HEK293 (cell line): ENCODE data around the gene AGFG1.

Source experiments
- CTCF ChIA-PET: fragments of 350-600 bp; formaldehyde crosslinking; extraction: SDS; loops from one replicate; lab custom pipeline; 2021; ENCODE audit warnings: antibody characterized with exemption; lab: Yijun Ruan, JAX
- POLR2A ChIA-PET: fragments of 300-600 bp; formaldehyde crosslinking; extraction: SDS; loops from one replicate; lab custom pipeline; 2020; ENCODE audit warnings: antibody characterized with exemption, inconsistent platforms; lab: Yijun Ruan, JAX
- H3K27ac ChIP-seq: fragments of 200-500 bp; sonication (Bioruptor generic); 2 replicates; pipeline ENCODE4 v1.5.1; 2014; ENCODE audit warnings: low read depth, low read length, control low read depth, inconsistent platforms; ENCODE audit errors: extremely low read depth
- H3K36me3 ChIP-seq, 2 experiments: fragments of 200-500 bp in 1 of 2; sonication (Bioruptor generic) in 1 of 2; 1 replicate in 1 of 2; 2 replicates in 1 of 2; pipeline ENCODE4 v1.5.1; 2014 to 2017; ENCODE audit warnings: inconsistent platforms in 2 of 2, low read length in 2 of 2; ENCODE audit not compliant: control insufficient read depth in 2 of 2, insufficient read depth in 1 of 2
- H3K4me1 ChIP-seq: fragments of 200-500 bp; sonication (Bioruptor generic); 2 replicates; pipeline ENCODE4 v1.5.1; 2014; ENCODE audit warnings: mild to moderate bottlenecking, low read length, inconsistent platforms; ENCODE audit not compliant: control insufficient read depth, insufficient read depth
- H3K4me3 ChIP-seq: 2 replicates; pipeline ENCODE4 v1.5.1; 2011; ENCODE audit warnings: low read depth, mild to moderate bottlenecking, control low read depth, low read length, moderate library complexity
- H3K9me3 ChIP-seq: fragments of 200-500 bp; sonication (Bioruptor generic); 2 replicates; pipeline ENCODE4 v1.5.1; 2014; ENCODE audit warnings: low read depth, low read length, inconsistent platforms; ENCODE audit not compliant: control insufficient read depth, insufficient read depth
- GLI2 ChIP-seq: fragments of 450-650 bp; formaldehyde crosslinking; IDR thresholded peaks from 2 replicates; pipeline ENCODE4; 2017; ENCODE audit warnings: missing biosample characterization, missing genetic modification characterization, low read depth, borderline replicate concordance
- HIC1 ChIP-seq: fragments of 450-650 bp; formaldehyde crosslinking; IDR thresholded peaks from 2 replicates; pipeline ENCODE4 v1.5.1; 2016; ENCODE audit warnings: missing biosample characterization, missing genetic modification characterization
- KLF9 ChIP-seq: fragments of 450-650 bp; formaldehyde crosslinking; IDR thresholded peaks from 2 replicates; pipeline ENCODE4 v1.5.1; 2016; ENCODE audit warnings: missing biosample characterization, missing genetic modification characterization, low read depth
- OSR2 ChIP-seq: fragments of 450-650 bp; formaldehyde crosslinking; IDR thresholded peaks from 2 replicates; pipeline ENCODE4 v1.5.1; 2016; ENCODE audit warnings: missing biosample characterization, missing genetic modification characterization
- OVOL3 ChIP-seq: fragments of 450-650 bp; formaldehyde crosslinking; IDR thresholded peaks from 2 replicates; pipeline ENCODE4 v1.5.1; 2016; ENCODE audit warnings: missing biosample characterization, missing genetic modification characterization
- SALL2 ChIP-seq: fragments of 450-650 bp; formaldehyde crosslinking; IDR thresholded peaks from 2 replicates; pipeline ENCODE4 v1.5.0; 2017; ENCODE audit warnings: missing biosample characterization, mild to moderate bottlenecking, missing genetic modification characterization, borderline replicate concordance
- ZBTB1 ChIP-seq: fragments of 450-650 bp; formaldehyde crosslinking; IDR thresholded peaks from 2 replicates; pipeline ENCODE4 v1.5.1; 2016; ENCODE audit warnings: missing biosample characterization, missing genetic modification characterization
- ZBTB21 ChIP-seq: fragments of 450-650 bp; formaldehyde crosslinking; IDR thresholded peaks from 2 replicates; pipeline ENCODE4 v1.5.1; 2017; ENCODE audit warnings: missing biosample characterization, missing genetic modification characterization
- ZBTB6 ChIP-seq: fragments of 450-650 bp; formaldehyde crosslinking; IDR thresholded peaks from 2 replicates; pipeline ENCODE4 v1.5.1; 2017; ENCODE audit warnings: missing biosample characterization, missing genetic modification characterization
- ZFP3 ChIP-seq: fragments of 450-650 bp; formaldehyde crosslinking; IDR thresholded peaks from 2 replicates; pipeline ENCODE4 v1.5.1; 2016; ENCODE audit warnings: low read depth, missing biosample characterization, missing genetic modification characterization
- ZFP37 ChIP-seq: fragments of 450-650 bp; formaldehyde crosslinking; IDR thresholded peaks from 2 replicates; pipeline ENCODE4 v1.5.1; 2016; ENCODE audit warnings: missing biosample characterization, missing genetic modification characterization
- ZNF169 ChIP-seq: fragments of 450-650 bp; formaldehyde crosslinking; IDR thresholded peaks from 2 replicates; pipeline ENCODE4 v1.5.1; 2016; ENCODE audit warnings: missing biosample characterization, missing genetic modification characterization
- ZNF274 ChIP-seq, 2 experiments: fragments of 200-500 bp in 1 of 2; fragments of 450-650 bp in 1 of 2; sonication (Bioruptor generic) in 1 of 2; formaldehyde crosslinking in 1 of 2; IDR thresholded peaks; 2 replicates each; pipeline versions ENCODE4 v1.5.1 to v1.6.1; 2014 to 2016; ENCODE audit warnings: borderline replicate concordance in 1 of 2, inconsistent platforms in 1 of 2, low read length in 1 of 2, missing biosample characterization in 1 of 2, missing genetic modification characterization in 1 of 2
- ZNF473 ChIP-seq: fragments of 450-650 bp; formaldehyde crosslinking; IDR thresholded peaks from 2 replicates; pipeline ENCODE4 v1.5.1; 2017; ENCODE audit warnings: missing biosample characterization, missing genetic modification characterization
- ZNF501 ChIP-seq: fragments of 450-650 bp; formaldehyde crosslinking; IDR thresholded peaks from 2 replicates; pipeline ENCODE4 v1.5.1; 2016; ENCODE audit warnings: missing biosample characterization, missing genetic modification characterization
- ZNF548 ChIP-seq: fragments of 450-650 bp; formaldehyde crosslinking; IDR thresholded peaks from 2 replicates; pipeline ENCODE4 v1.5.1; 2016; ENCODE audit warnings: missing biosample characterization, missing genetic modification characterization
- ZNF624 ChIP-seq: fragments of 450-650 bp; formaldehyde crosslinking; IDR thresholded peaks from 2 replicates; pipeline ENCODE4 v1.5.1; 2017; ENCODE audit warnings: missing biosample characterization, missing genetic modification characterization
- ZNF658 ChIP-seq: fragments of 450-650 bp; formaldehyde crosslinking; IDR thresholded peaks from 2 replicates; pipeline ENCODE4; 2016; ENCODE audit warnings: missing biosample characterization, missing genetic modification characterization
- ZNF670 ChIP-seq: fragments of 450-650 bp; formaldehyde crosslinking; IDR thresholded peaks from 2 replicates; pipeline ENCODE4 v1.5.1; 2016; ENCODE audit warnings: missing biosample characterization, missing genetic modification characterization, low read depth
- ZNF707 ChIP-seq: fragments of 450-650 bp; formaldehyde crosslinking; IDR thresholded peaks from 2 replicates; pipeline ENCODE4 v1.5.1; 2016; ENCODE audit warnings: missing biosample characterization, missing genetic modification characterization
- ZNF747 ChIP-seq: fragments of 450-650 bp; formaldehyde crosslinking; IDR thresholded peaks from 2 replicates; pipeline ENCODE4 v1.5.1; 2016; ENCODE audit warnings: missing biosample characterization, missing genetic modification characterization
- ZNF776 ChIP-seq: fragments of 450-650 bp; formaldehyde crosslinking; IDR thresholded peaks from 2 replicates; pipeline ENCODE4 v1.5.0; 2017; ENCODE audit warnings: missing biosample characterization, missing genetic modification characterization, borderline replicate concordance
- ZNF777 ChIP-seq: fragments of 450-650 bp; formaldehyde crosslinking; IDR thresholded peaks from 2 replicates; pipeline ENCODE4 v1.5.1; 2017; ENCODE audit warnings: missing biosample characterization, missing genetic modification characterization, borderline replicate concordance
- ZNF830 ChIP-seq: fragments of 450-650 bp; IDR thresholded peaks from 2 replicates; pipeline ENCODE4 v1.5.0; 2018; ENCODE audit warnings: missing biosample characterization, missing genetic modification characterization, low read depth, mild to moderate bottlenecking, moderate library complexity
- TF ChIP-seq, protein P1 (sequence below): fragments of 450-650 bp; formaldehyde crosslinking; IDR thresholded peaks from 2 replicates; pipeline ENCODE4 v1.5.1; 2016; ENCODE audit warnings: missing biosample characterization, missing genetic modification characterization
- TF ChIP-seq, protein P2 (sequence below): fragments of 450-650 bp; formaldehyde crosslinking; IDR thresholded peaks from 2 replicates; pipeline ENCODE4 v1.5.1; 2016; ENCODE audit warnings: missing biosample characterization, missing genetic modification characterization

AGFG1 gene

DNA sequence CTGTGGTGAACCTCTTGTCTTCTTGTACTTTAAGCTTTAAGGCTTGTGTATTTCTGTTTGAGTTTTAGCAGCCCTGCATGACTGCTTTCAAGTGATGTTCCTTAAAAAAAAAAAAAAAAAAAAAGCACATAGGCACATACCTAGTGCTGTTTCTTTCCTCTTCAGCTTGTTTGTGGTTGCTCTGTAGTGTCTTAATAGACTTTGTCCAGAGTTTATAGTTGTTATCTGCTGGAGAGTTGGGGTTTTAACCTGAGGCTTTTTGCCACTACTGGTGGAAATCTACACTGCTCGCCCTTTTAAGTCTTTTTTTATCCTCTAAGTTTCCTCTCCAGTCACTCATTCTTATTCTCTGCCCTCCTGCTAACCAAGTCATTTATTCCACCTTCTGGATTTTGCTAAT is 34.5 kb downstream of the AGFG1 start (continued):
- TF ChIP-seq ZNF658 (tag by site-specific recombination) (no peak), OSR2 (no peak), ZNF624 (tag by site-specific recombination) (no peak), ZNF473 (tag by site-specific recombination) (no peak), ZNF707 (tag by site-specific recombination) (no peak), ZNF776 (tag by site-specific recombination) (no peak)

GRCh38 chr2:227507963-227508362 is 36.0 kb downstream of the AGFG1 start:
- H3K4me1 ChIP-seq = peaks cover 25% of the 10 kb centered on the region
- no peaks in the 10 kb centered on the region for H3K9me3 ChIP-seq
- no peak overlapping the region for H3K27ac ChIP-seq
- H3K4me3 ChIP-seq = no peak overlapping the region
- H3K36me3 ChIP-seq = no peaks in the 10 kb centered on the region
- ChIA-PET POLR2A (interaction anchor here (0.7 to 0.8 kb wide), 2 partner anchors 9 to 15 kb away, joined by 3 read pairs; no protein-coding TSS in a partner anchor), CTCF (no interaction called here)
- TF ChIP-seq GLI2 (tag by site-specific recombination) (no peak), ZNF670 (tag by site-specific recombination) (no peak), ZNF274 (IDR thresholded peaks at IDR 0.05; ENCODE audit: low read length) (no peak), ZNF274 (tag by site-specific recombination; IDR thresholded peaks at IDR 0.05; ENCODE audit: borderline replicate concordance) (no peak), ZNF501 (tag by site-specific recombination) (no peak), ZNF747 (tag by site-specific recombination) (no peak), ZFP3 (tag by site-specific recombination) (no peak), ZBTB1 (tag by site-specific recombination) (no peak), ZFP37 (tag by site-specific recombination) (no peak), SALL2 (no peak), ZBTB21 (tag by site-specific recombination) (no peak)
- TF ChIP-seq, protein P1, sequence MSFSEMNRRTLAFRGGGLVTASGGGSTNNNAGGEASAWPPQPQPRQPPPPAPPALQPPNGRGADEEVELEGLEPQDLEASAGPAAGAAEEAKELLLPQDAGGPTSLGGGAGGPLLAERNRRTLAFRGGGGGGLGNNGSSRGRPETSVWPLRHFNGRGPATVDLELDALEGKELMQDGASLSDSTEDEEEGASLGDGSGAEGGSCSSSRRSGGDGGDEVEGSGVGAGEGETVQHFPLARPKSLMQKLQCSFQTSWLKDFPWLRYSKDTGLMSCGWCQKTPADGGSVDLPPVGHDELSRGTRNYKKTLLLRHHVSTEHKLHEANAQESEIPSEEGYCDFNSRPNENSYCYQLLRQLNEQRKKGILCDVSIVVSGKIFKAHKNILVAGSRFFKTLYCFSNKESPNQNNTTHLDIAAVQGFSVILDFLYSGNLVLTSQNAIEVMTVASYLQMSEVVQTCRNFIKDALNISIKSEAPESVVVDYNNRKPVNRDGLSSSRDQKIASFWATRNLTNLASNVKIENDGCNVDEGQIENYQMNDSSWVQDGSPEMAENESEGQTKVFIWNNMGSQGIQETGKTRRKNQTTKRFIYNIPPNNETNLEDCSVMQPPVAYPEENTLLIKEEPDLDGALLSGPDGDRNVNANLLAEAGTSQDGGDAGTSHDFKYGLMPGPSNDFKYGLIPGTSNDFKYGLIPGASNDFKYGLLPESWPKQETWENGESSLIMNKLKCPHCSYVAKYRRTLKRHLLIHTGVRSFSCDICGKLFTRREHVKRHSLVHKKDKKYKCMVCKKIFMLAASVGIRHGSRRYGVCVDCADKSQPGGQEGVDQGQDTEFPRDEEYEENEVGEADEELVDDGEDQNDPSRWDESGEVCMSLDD (tag by site-specific recombination) = no peak
- TF ChIP-seq, protein P2, sequence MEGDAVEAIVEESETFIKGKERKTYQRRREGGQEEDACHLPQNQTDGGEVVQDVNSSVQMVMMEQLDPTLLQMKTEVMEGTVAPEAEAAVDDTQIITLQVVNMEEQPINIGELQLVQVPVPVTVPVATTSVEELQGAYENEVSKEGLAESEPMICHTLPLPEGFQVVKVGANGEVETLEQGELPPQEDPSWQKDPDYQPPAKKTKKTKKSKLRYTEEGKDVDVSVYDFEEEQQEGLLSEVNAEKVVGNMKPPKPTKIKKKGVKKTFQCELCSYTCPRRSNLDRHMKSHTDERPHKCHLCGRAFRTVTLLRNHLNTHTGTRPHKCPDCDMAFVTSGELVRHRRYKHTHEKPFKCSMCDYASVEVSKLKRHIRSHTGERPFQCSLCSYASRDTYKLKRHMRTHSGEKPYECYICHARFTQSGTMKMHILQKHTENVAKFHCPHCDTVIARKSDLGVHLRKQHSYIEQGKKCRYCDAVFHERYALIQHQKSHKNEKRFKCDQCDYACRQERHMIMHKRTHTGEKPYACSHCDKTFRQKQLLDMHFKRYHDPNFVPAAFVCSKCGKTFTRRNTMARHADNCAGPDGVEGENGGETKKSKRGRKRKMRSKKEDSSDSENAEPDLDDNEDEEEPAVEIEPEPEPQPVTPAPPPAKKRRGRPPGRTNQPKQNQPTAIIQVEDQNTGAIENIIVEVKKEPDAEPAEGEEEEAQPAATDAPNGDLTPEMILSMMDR (tag by site-specific recombination) = no peak
- TF ChIP-seq, all 188 proteins: peak for 0

DNA sequence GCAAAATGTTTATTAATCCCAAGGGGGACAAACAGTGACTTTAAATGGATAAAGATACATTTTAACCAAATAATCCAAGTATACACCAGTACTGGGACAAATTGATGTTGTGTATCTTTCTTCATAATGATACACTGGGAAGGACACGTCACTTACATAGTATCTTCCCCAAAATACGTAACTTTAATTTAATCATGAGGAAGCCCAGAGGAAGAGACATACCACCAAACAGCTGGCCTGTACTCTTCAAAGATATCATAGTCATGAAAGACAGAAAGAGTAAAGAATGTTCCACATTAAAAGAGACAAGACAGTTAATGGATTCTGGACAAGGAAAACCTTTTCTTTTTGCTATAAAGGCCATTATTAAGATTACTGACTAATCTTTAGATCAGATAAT is 37.1 kb downstream of the AGFG1 start:
- no peak for TF ChIP-seq OVOL3 (tag by site-specific recombination)
- no peak for TF ChIP-seq KLF9 (tag by site-specific recombination)
- no peak for TF ChIP-seq HIC1 (tag by site-specific recombination)
- no peak for TF ChIP-seq ZNF548 (tag by site-specific recombination)
- no peak for TF ChIP-seq ZNF169 (tag by site-specific recombination)
- no peak for TF ChIP-seq ZNF624 (tag by site-specific recombination)
- TF ChIP-seq ZBTB6 (tag by site-specific recombination) = no peak
- no peak for TF ChIP-seq ZNF830
- TF ChIP-seq ZNF777 (tag by site-specific recombination) = no peak
- ChIA-PET POLR2A (no interaction called here), CTCF (no interaction called here)
- peaks cover 25% of the 10 kb centered on the region for H3K4me1 ChIP-seq
- no peak overlapping the region for H3K4me3 ChIP-seq
- no peak overlapping the region for H3K27ac ChIP-seq
- H3K36me3 ChIP-seq = no peaks in the 10 kb centered on the region
- H3K9me3 ChIP-seq = no peaks in the 10 kb centered on the region
